NCI-H226 (cell line): Measurements from ENCODE around the gene PCSK2.

ENCODE experiments used
- DNase-seq: peaks from one replicate; pipeline ENCODE4 v3.0.0-alpha.2; 2015

The PCSK2 gene

GRCh38 chr20:17488916-17489600 is 262.2 kb downstream of the PCSK2 start:
- no peak for DNase-seq

- no peak for DNase-seq
These were observed 263.7 kb downstream of the PCSK2 start for GRCh38 chr20:17490501-17490900.

- DNase-seq, result no peak
These were observed 264.2 kb downstream of the PCSK2 start for GRCh38 chr20:17491041-17491440.

GRCh38 chr20:17491488-17491887 is 264.6 kb downstream of the PCSK2 start:
- DNase-seq, result no peak

- DNase-seq, result no peak
These were observed 266.3 kb downstream of the PCSK2 start for GRCh38 chr20:17493173-17493572.

- DNase-seq, result no peak
These were observed 267.4 kb downstream of the PCSK2 start for GRCh38 chr20:17494201-17494600.

- DNase-seq, result no peak
These were observed 269.0 kb downstream of the PCSK2 start for GRCh38 chr20:17495826-17496225.

GRCh38 chr20:17497821-17498580 is 271.2 kb downstream of the PCSK2 start:
- DNase-seq, result no peak

GRCh38 chr20:17498641-17499040 is 271.8 kb downstream of the PCSK2 start:
- no peak for DNase-seq

- peak; percentile 24 for DNase-seq
These were observed 272.2 kb downstream of the PCSK2 start for GRCh38 chr20:17499041-17499440.

- no peak for DNase-seq
These were observed 273.4 kb downstream of the PCSK2 start for GRCh38 chr20:17500271-17500670.

GRCh38 chr20:17500826-17501225 is 274.0 kb downstream of the PCSK2 start:
- no peak for DNase-seq

- no peak for DNase-seq
These were observed 274.9 kb downstream of the PCSK2 start for GRCh38 chr20:17501701-17502100.

- DNase-seq, result no peak
These were observed 275.3 kb downstream of the PCSK2 start for GRCh38 chr20:17502105-17502504.

GRCh38 chr20:17503301-17504065 is 276.6 kb downstream of the PCSK2 start:
- no peak for DNase-seq

- DNase-seq, result no peak
These were observed 277.4 kb downstream of the PCSK2 start for GRCh38 chr20:17504066-17504897.

GRCh38 chr20:17504898-17505635 is 278.2 kb downstream of the PCSK2 start:
- no peak for DNase-seq

GRCh38 chr20:17505636-17506517 is 279.0 kb downstream of the PCSK2 start:
- no peak for DNase-seq

GRCh38 chr20:17507032-17507431 is 280.2 kb downstream of the PCSK2 start:
- DNase-seq, result no peak

- no peak for DNase-seq
These were observed 280.7 kb downstream of the PCSK2 start for GRCh38 chr20:17507531-17507930.

GRCh38 chr20:17508756-17509155 is 281.9 kb downstream of the PCSK2 start:
- no peak for DNase-seq
